Measurements from ENCODE around the gene LGALS3BP.

GRCh38 chr17:79023180-79023705, 43.5 kb upstream of the LGALS3BP start:
- TF ChIP-seq CTCF (IDR thresholded peaks at IDR 0.05) (no peak), POLR2AphosphoS5 (IDR thresholded peaks at IDR 0.05; ENCODE audit: low read depth, low read length) (no peak), TCF7L2 (IDR thresholded peaks at IDR 0.05; ENCODE audit: low read depth, low read length) (no peak)

Measured in Panc1 (cell line).